Skeletal muscle tissue (tissue), 4 donors: Measurements from ENCODE around the gene DDX41. TPM values are rescaled to one million over a fixed set of nuclear protein-coding genes. Genes with fewer than 3 reads are reported as not detected.

Experiments used
- H3K27ac ChIP-seq: one replicate; pipeline ENCODE4 v1.7.0; 2013; ENCODE audit warnings: mild to moderate bottlenecking, low read depth, low read length, inconsistent platforms
- H3K27me3 ChIP-seq, 3 donors: one replicate each; pipeline ENCODE4 v1.7.0; 2013; ENCODE audit warnings: low read length in 3 of 3; ENCODE audit not compliant: control insufficient read depth in 3 of 3, insufficient read depth in 3 of 3
- H3K36me3 ChIP-seq, 3 donors: one replicate each; pipeline ENCODE4 v1.7.0; 2013; ENCODE audit warnings: low read length in 3 of 3; ENCODE audit not compliant: control insufficient read depth in 3 of 3, insufficient read depth in 3 of 3
- H3K4me1 ChIP-seq, 3 donors: one replicate each; pipeline ENCODE4 v1.7.0; 2013; ENCODE audit warnings: low read length in 3 of 3, mild to moderate bottlenecking in 3 of 3; ENCODE audit not compliant: control insufficient read depth in 3 of 3, insufficient read depth in 3 of 3
- H3K4me3 ChIP-seq, 3 donors: one replicate each; pipeline ENCODE4 v1.7.0; 2013; ENCODE audit warnings: low read length in 3 of 3
- H3K9ac ChIP-seq, 3 donors: one replicate each; pipeline ENCODE4 v1.7.0; 2013; ENCODE audit warnings: low read length in 3 of 3, mild to moderate bottlenecking in 3 of 3, moderate library complexity in 2 of 3, low read depth in 1 of 3
- H3K9me3 ChIP-seq, 3 donors: one replicate each; pipeline ENCODE4 v1.7.0; 2013; ENCODE audit warnings: low read length in 3 of 3; ENCODE audit not compliant: control insufficient read depth in 3 of 3
- total RNA-seq: library from RNA; depleted of rRNA; stranded (reverse); fragments of >200 nt; gene quantifications from one replicate; pipeline ENCODE4 v1.2.3, GENCODE V29; 2014
- donor health status: Osteomylitis.

DDX41 gene
- total RNA-seq, 1 donor from 2014 or later = 33.9 TPM

- H3K4me3 ChIP-seq = no peak overlapping the region
- no peak overlapping the region for H3K9ac ChIP-seq
- no peaks in the 10 kb centered on the region for H3K9me3 ChIP-seq
- H3K27ac ChIP-seq = peak overlapping the region; percentile 62
- H3K4me1 ChIP-seq = peaks cover 0 to 7% (median 4%) of the 10 kb centered on the region in 3 donors
- H3K27me3 ChIP-seq = no peaks in the 10 kb centered on the region
- H3K36me3 ChIP-seq = peaks cover 13 to 20% (median 14%) of the 10 kb centered on the region in 3 donors
Measured at GRCh38 chr5:177462021-177462670, 54.6 kb downstream of the DDX41 start.

Other genes with a start within 250 kb of the DDX41 start
- 12.0 TPM for gene RAB24, start 213.2 kb downstream of the DDX41 start, total RNA-seq
- 39.1 TPM for gene PRELID1, start 213.2 kb downstream of the DDX41 start, total RNA-seq
- gene MXD3, start 205.1 kb downstream of the DDX41 start, total RNA-seq = 5.7 TPM
- gene LMAN2, start 165.3 kb downstream of the DDX41 start, total RNA-seq = 124 TPM
- 12.5 TPM for gene RGS14, start 159.0 kb downstream of the DDX41 start, total RNA-seq
- gene SLC34A1, start 132.5 kb downstream of the DDX41 start, total RNA-seq = not detected
- gene PFN3, start 116.3 kb downstream of the DDX41 start, total RNA-seq = not detected
- not detected for gene F12, start 107.4 kb downstream of the DDX41 start, total RNA-seq
- gene GRK6, start 90.3 kb downstream of the DDX41 start, total RNA-seq = 12.5 TPM
- 0.52 TPM for gene PRR7, start 70.1 kb downstream of the DDX41 start, total RNA-seq
- gene DBN1, start 43.3 kb downstream of the DDX41 start, total RNA-seq = 108 TPM
- gene PDLIM7, start 19.4 kb downstream of the DDX41 start, total RNA-seq = 44.9 TPM
- 5.7 TPM for gene DOK3, start 7.1 kb downstream of the DDX41 start, total RNA-seq
- gene FAM193B, start 37.6 kb upstream of the DDX41 start, total RNA-seq = 11.0 TPM
- gene TMED9, start 75.2 kb upstream of the DDX41 start, total RNA-seq = 37.6 TPM
- 12.0 TPM for gene B4GALT7, start 83.2 kb upstream of the DDX41 start, total RNA-seq